HepG2 (cell line): ENCODE results near the gene IMMT.

ENCODE experiments used
- ARID5B ChIP-seq: IDR thresholded peaks from 2 replicates; pipeline ENCODE4 v1.4.0; 2020; ENCODE audit warnings: mild to moderate bottlenecking, missing genetic modification reagents
- CTCF ChIP-seq: sonication (generic); formaldehyde crosslinking; IDR thresholded peaks from 2 replicates; pipeline ENCODE4 v1.5.0; 2020; ENCODE audit warnings: mild to moderate bottlenecking, missing genetic modification reagents, moderate library complexity
- ETV6 ChIP-seq: sonication (generic); formaldehyde crosslinking; conservative IDR thresholded peaks from 2 replicates; pipeline ENCODE4 v1.4.0; 2020; ENCODE audit warnings: missing genetic modification reagents
- FOXJ3 ChIP-seq: sonication (generic); formaldehyde crosslinking; IDR thresholded peaks from 2 replicates; pipeline ENCODE4 v1.4.0; 2020; ENCODE audit warnings: missing genetic modification reagents, mild to moderate bottlenecking, borderline replicate concordance
- HMGXB4 ChIP-seq, 2 experiments: sonication (generic) in 1 of 2; formaldehyde crosslinking in 1 of 2; IDR thresholded peaks; 2 replicates each; pipeline versions ENCODE4 v1.4.0 to v1.6.1; 2018 to 2020; ENCODE audit warnings: missing genetic modification reagents in 2 of 2, borderline replicate concordance in 1 of 2, low read depth in 1 of 2, mild to moderate bottlenecking in 1 of 2, missing biosample characterization in 1 of 2
- RAD21 ChIP-seq: fragments of 450-650 bp; formaldehyde crosslinking; IDR thresholded peaks from 2 replicates; pipeline ENCODE4 v1.5.0; 2020; ENCODE audit warnings: mild to moderate bottlenecking
- SETDB1 ChIP-seq: sonication (generic); formaldehyde crosslinking; IDR thresholded peaks from 2 replicates; pipeline ENCODE4 v1.5.1; 2020; ENCODE audit warnings: missing genetic modification reagents, mild to moderate bottlenecking, borderline replicate concordance
- SIN3A ChIP-seq: IDR thresholded peaks from 2 replicates; pipeline ENCODE4 v1.6.1; 2011; ENCODE audit warnings: low read depth, mild to moderate bottlenecking, control low read depth, low read length, borderline replicate concordance
- TP53 ChIP-seq: sonication (generic); formaldehyde crosslinking; conservative IDR thresholded peaks from 2 replicates; pipeline ENCODE4 v1.4.0; 2020; ENCODE audit warnings: missing genetic modification reagents
- YY1 ChIP-seq: IDR thresholded peaks from 2 replicates; pipeline ENCODE4 v1.6.1; 2011; ENCODE audit warnings: low read length, low read depth, moderate library complexity, mild to moderate bottlenecking; ENCODE audit not compliant: insufficient read depth, insufficient replicate concordance
- ZFX ChIP-seq: sonication (generic); formaldehyde crosslinking; IDR thresholded peaks from 2 replicates; pipeline ENCODE4 v1.4.0; 2020; ENCODE audit warnings: mild to moderate bottlenecking, low read depth, missing genetic modification reagents, moderate library complexity
- ZNF329 ChIP-seq: sonication (generic); formaldehyde crosslinking; IDR thresholded peaks from 2 replicates; pipeline ENCODE4 v1.9.0; 2021; ENCODE audit warnings: low read depth, mild to moderate bottlenecking, missing genetic modification reagents

GRCh38 chr2:86226070-86226469 lies 30.8 kb upstream of the IMMT start:
- TF ChIP-seq SIN3A (no peak), TP53 (CRISPR knock-in tag) (no peak), SETDB1 (no peak), CTCF (CRISPR knock-in tag) (no peak), RAD21 (CRISPR knock-in tag) (no peak), ZFX (CRISPR knock-in tag) (no peak), HMGXB4 (CRISPR knock-in tag; IDR thresholded peaks at IDR 0.05; ENCODE audit: borderline replicate concordance in 1 of 2, low read depth in 1 of 2) (no peak), YY1 (no peak), ARID5B (CRISPR knock-in tag) (no peak), ZNF329 (CRISPR knock-in tag) (no peak), FOXJ3 (no peak), ETV6 (CRISPR knock-in tag) (no peak)
